ENCODE measurements around the gene PTPRD.

The PTPRD gene

DNA sequence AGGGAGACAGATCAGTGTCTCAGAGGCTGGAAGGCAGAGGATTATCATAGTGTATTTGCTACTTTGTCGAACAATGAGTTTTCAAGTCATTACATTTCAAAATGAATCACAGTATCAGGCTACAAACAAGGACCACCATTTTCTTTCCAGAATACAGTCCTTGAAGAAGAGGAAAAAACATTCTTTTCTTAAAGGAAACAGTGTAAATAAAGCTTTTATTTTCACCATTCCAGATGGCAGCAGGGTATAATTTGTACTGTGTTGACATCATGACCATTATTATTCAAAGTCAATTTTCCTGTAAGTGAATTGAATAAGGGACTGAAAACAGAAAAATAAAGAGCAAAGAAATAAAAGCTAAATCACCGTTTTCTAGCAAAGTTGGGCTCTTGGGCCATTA, 2076.0 kb downstream of the PTPRD start:
- Histone ChIP-seq H3K79me2 (ENCODE audit: insufficient read depth, low read depth) (no peaks in the 10 kb centered on the region), H4K20me1 (ENCODE audit: insufficient read depth) (no peaks in the 10 kb centered on the region), H3K4me2 (no peak overlapping the region), H3K4me1 (ENCODE audit: low read depth, poor library complexity, severe bottlenecking) (no peaks in the 10 kb centered on the region), H3K4me3 (IDR thresholded peaks at IDR 0.05; ENCODE audit: insufficient read depth, low read depth, low read length) (no peak overlapping the region), H3K27me3 (ENCODE audit: insufficient read depth, low read depth) (no peaks in the 10 kb centered on the region), H3K27ac (no peak overlapping the region), H3K9ac (no peak overlapping the region), H3K36me3 (ENCODE audit: insufficient read depth) (no peaks in the 10 kb centered on the region), H2AFZ (ENCODE audit: low read depth) (no peak overlapping the region)
- TF ChIP-seq, protein P1, sequence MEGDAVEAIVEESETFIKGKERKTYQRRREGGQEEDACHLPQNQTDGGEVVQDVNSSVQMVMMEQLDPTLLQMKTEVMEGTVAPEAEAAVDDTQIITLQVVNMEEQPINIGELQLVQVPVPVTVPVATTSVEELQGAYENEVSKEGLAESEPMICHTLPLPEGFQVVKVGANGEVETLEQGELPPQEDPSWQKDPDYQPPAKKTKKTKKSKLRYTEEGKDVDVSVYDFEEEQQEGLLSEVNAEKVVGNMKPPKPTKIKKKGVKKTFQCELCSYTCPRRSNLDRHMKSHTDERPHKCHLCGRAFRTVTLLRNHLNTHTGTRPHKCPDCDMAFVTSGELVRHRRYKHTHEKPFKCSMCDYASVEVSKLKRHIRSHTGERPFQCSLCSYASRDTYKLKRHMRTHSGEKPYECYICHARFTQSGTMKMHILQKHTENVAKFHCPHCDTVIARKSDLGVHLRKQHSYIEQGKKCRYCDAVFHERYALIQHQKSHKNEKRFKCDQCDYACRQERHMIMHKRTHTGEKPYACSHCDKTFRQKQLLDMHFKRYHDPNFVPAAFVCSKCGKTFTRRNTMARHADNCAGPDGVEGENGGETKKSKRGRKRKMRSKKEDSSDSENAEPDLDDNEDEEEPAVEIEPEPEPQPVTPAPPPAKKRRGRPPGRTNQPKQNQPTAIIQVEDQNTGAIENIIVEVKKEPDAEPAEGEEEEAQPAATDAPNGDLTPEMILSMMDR (conservative IDR thresholded peaks at IDR 0.05; ENCODE audit: low read depth, low read length) = no peak

DNA sequence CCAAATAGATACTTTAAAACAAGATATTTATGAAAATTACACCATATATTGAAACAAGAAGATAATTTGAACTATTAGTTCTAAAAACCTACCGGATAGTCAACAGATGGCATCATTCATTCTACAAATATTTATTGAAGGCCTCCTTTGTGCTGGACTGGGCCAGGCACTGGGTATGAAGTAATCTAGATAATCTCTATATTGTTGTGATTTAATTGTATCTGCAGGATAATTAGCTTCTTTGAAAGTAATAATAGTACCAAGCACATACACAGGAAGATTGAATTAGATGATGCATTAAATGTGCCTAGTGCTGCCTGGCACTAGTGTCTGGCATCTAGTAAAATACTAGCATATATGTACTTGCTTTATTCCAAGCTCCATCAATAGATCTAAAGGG, 2078.0 kb downstream of the PTPRD start:
- Histone ChIP-seq H3K36me3 (ENCODE audit: insufficient read depth) (no peaks in the 10 kb centered on the region), H3K4me3 (IDR thresholded peaks at IDR 0.05; ENCODE audit: insufficient read depth, low read depth, low read length) (no peak overlapping the region), H3K4me2 (no peak overlapping the region), H4K20me1 (ENCODE audit: insufficient read depth) (no peaks in the 10 kb centered on the region), H3K4me1 (ENCODE audit: low read depth, poor library complexity, severe bottlenecking) (no peaks in the 10 kb centered on the region), H3K79me2 (ENCODE audit: insufficient read depth, low read depth) (no peaks in the 10 kb centered on the region), H2AFZ (ENCODE audit: low read depth) (no peak overlapping the region), H3K27ac (no peak overlapping the region), H3K9ac (no peak overlapping the region), H3K27me3 (ENCODE audit: insufficient read depth, low read depth) (no peaks in the 10 kb centered on the region)
- TF ChIP-seq, protein P1 (conservative IDR thresholded peaks at IDR 0.05; ENCODE audit: low read depth, low read length) = no peak

DNA sequence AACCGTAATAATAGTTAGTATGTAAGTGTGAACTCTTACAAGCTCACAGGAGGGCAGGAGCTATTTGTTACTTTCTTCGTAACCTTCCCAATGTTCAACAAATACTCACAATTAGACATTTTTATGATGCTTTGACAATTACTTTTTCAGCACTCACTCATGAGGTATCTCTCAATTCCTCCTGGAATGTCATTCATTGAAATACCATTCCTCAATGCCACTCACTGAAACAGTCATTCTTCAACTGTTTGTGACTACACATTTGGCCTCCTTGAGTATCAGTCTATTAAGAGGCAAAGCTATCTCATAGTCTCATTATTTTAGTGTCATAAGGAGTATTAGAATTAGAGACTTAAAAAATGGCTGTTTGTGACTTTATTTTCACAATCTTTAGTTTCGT, 2079.1 kb downstream of the PTPRD start:
- H3K79me2 ChIP-seq (ENCODE audit: insufficient read depth, low read depth) = no peaks in the 10 kb centered on the region
- H4K20me1 ChIP-seq (ENCODE audit: insufficient read depth) = no peaks in the 10 kb centered on the region
- H3K4me3 ChIP-seq (IDR thresholded peaks at IDR 0.05; ENCODE audit: insufficient read depth, low read depth, low read length) = no peak overlapping the region
- H3K27ac ChIP-seq = no peak overlapping the region
- H3K27me3 ChIP-seq (ENCODE audit: insufficient read depth, low read depth) = no peaks in the 10 kb centered on the region
- H2AFZ ChIP-seq (ENCODE audit: low read depth) = no peak overlapping the region
- no peaks in the 10 kb centered on the region for H3K4me1 ChIP-seq (ENCODE audit: low read depth, poor library complexity, severe bottlenecking)
- no peaks in the 10 kb centered on the region for H3K36me3 ChIP-seq (ENCODE audit: insufficient read depth)
- TF ChIP-seq, protein P1 (conservative IDR thresholded peaks at IDR 0.05; ENCODE audit: low read depth, low read length) = no peak
- no peak overlapping the region for H3K9ac ChIP-seq
- H3K4me2 ChIP-seq = no peak overlapping the region

DNA sequence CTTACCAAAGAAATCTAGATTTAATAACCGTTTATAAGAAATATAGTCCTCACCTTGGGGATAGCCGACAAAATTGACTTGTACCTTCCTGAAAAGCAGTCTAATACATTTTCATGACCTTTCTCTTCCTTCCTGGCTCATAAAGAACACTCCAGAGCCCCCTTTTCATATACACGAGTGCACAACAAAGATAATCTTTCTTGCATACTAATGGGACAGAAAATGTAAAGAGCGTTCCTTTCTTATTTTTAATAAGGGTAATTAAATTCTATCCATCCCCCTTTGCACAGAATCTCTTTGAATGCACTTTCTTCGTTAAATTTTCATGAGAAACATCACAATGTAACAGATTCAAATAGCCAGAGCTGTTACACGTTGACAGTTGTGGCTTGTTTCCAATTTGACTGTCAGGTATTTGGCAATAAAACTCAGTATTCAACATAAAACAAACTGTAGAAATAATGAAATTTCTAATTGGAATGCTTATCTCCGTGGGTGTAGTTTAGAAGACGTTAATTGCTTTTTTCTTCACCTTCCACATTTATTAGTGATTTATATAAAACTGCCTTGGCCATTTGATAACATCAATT, 2080.9 kb downstream of the PTPRD start:
- Histone ChIP-seq H3K9ac (no peak overlapping the region), H3K27me3 (ENCODE audit: insufficient read depth, low read depth) (no peaks in the 10 kb centered on the region)

More for the DNA sequence above, 2080.9 kb downstream of the PTPRD start:
- Histone ChIP-seq H3K36me3 (ENCODE audit: insufficient read depth) (no peaks in the 10 kb centered on the region), H3K4me3 (IDR thresholded peaks at IDR 0.05; ENCODE audit: insufficient read depth, low read depth, low read length) (no peak overlapping the region), H4K20me1 (ENCODE audit: insufficient read depth) (no peaks in the 10 kb centered on the region), H3K4me2 (no peak overlapping the region), H3K27ac (no peak overlapping the region), H3K4me1 (ENCODE audit: low read depth, poor library complexity, severe bottlenecking) (no peaks in the 10 kb centered on the region), H2AFZ (ENCODE audit: low read depth) (no peak overlapping the region), H3K79me2 (ENCODE audit: insufficient read depth, low read depth) (no peaks in the 10 kb centered on the region)
- TF ChIP-seq, protein P1 (conservative IDR thresholded peaks at IDR 0.05; ENCODE audit: low read depth, low read length) = no peak

Measured in KMS-11 (cell line).